GM18526 (cell line): ENCODE results near the gene UBAC2.

Source experiments
- POLR2A ChIP-seq: IDR thresholded peaks from 3 replicates; pipeline ENCODE4 v1.6.1; 2011; ENCODE audit not compliant: insufficient read length; ENCODE audit errors: extremely low read depth

Gene UBAC2

GRCh38 chr13:99301056-99301838 lies 100.6 kb downstream of the UBAC2 start:
- no peak for TF ChIP-seq POLR2A

- TF ChIP-seq POLR2A: no peak
Observed at GRCh38 chr13:99301913-99302636, 101.4 kb downstream of the UBAC2 start.

DNA sequence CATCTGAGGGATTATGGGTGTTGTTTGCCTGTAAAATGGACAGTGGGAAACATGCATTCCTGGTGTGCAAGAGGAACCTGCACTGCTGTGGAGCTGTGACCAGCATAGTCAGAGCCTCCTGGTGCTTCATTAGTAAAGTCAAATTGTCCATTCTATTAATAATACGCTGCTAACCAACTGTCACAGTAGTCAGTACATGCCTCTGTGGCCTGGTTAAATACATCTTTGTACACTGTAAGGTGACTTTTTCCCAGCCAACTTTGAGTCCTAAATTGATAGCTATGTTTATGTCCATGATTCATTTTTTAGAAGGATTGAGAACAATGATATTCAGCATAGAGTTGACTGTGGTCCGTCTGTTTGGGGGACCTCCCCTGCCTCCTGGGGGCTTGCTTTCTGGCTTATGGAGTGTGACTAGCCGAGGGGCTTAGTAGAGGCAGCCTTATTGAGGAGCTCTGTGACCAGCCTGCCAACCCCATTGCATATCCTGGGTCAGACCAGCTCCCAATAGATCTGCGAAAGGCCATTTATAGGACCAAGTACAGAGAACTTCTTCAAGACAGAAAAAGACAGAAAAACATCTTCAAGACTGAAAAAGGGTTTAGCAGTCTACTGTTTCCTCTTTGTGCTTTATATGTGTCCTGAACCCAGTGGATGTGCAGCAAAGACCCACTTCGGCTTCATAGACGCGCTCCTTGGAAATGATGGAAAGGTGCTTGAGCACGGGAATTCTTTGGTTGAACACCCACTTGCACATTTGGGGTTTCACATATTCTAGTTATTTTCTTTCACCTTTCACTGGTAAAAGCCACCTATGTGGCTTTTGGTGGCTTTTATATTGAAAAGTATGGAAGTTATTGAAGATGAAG lies 102.2 kb downstream of the UBAC2 start:
- no peak for TF ChIP-seq POLR2A

DNA sequence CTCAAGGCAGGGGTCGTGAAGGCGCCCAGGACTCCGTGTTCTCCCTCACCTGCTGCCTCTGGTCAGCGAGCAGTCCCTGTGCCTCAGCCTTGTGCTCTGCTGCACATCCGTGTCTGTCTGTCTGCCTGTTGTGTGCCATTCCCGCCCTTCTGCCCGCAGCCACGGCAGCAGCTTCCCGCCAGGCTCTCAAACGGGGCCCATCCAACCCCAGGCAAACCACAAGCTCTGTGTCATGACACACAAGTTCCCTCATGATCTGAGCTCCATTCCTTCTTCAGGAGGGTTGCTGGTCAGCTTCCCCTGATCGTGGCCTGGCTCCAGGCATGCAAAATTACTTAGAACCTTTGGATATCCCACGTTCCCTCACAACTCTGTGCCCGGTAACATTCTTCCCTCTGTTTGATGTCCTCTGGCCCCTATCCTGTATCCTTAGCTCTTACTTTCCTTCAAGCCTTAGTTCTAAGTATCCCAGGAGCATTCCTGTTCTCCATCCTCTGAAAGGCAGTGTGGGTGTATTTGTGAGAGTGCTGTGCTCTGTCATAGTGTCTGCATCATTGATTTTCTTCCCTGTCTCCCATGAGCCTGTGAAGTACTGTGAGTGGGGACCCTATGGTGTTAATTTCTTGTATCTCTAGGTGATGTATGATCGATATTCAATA lies 103.3 kb downstream of the UBAC2 start:
- TF ChIP-seq POLR2A: no peak

DNA sequence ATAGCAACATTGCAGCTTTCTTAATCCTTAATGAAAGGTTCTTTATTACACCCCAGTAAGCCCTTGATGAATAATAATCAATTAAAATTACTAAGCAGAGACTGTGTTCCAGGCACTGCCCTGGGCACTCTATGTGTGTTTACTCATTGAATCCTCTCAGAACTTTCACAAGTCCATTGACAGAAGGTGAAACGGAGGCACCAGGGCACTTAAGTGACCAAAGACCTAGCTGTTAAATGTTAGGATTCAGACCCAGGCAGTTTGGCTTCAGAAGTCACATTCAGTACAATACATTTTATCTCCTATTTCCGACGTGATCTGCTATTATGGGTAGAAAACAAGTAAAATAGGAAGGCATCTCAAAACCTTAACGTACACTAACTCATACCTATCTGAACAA lies 103.9 kb downstream of the UBAC2 start:
- TF ChIP-seq POLR2A: no peak

- no peak for TF ChIP-seq POLR2A
Observed at GRCh38 chr13:99305158-99305557, 104.5 kb downstream of the UBAC2 start.

GRCh38 chr13:99305566-99305965 lies 104.9 kb downstream of the UBAC2 start:
- no peak for TF ChIP-seq POLR2A

DNA sequence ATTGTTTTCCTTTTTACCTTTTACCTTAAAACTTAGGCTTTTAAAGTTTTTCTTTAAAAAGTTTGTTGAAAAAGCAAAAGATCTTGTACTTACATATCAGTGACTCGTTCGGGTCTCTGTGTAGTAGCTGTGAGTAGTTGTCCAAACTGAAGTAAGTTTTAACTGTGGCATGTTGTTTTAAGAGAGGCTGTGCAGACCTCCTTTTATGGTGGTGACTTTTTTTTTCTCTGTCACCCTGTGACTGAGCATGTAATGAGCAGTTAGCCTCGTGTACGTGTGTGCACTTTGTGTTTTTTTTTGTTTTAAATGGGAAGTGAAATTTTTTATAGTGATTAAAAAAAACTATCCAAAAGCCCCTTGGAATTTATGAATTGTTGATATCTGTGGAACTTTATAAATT lies 106.6 kb downstream of the UBAC2 start, which contains the start of gene GPR183:
GPR183 (minus strand) TSS at position 153 of the 400 bp plus-strand sequence. CDS start 11,254 bp downstream, outside the sequence.
- TF ChIP-seq POLR2A: no peak

DNA sequence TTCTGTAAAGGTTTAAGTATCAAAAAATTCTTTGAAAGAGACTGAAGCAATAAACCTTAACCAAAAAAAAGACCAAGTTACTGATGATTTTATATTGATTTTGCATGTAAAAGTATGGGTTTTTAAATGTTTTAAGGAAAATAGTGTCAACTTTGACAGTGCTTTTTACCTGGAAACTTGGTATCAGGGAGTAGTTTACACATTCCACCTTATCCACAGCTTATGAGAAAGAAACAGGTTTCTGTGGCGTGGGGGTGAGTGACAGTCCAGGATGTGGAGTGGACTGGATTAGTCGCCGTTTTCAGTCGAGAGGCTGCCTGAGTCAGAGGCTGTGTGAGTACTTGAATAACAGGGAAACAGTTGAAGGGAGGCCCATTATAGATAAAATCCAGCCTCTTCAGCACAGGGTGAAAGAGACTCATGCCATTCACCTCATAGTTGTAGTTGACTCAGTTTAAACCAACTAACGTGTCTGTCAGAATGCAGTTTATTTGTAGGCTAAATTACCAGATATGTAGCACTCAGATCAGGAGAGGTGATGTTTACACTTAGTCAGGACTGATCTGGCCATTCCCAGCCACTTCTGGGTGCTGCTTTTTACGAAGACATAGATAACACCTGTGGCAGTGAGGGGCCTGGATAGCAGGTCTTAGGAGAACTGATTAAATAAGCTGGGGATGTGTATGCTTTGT lies 107.1 kb downstream of the UBAC2 start:
- no peak for TF ChIP-seq POLR2A

DNA sequence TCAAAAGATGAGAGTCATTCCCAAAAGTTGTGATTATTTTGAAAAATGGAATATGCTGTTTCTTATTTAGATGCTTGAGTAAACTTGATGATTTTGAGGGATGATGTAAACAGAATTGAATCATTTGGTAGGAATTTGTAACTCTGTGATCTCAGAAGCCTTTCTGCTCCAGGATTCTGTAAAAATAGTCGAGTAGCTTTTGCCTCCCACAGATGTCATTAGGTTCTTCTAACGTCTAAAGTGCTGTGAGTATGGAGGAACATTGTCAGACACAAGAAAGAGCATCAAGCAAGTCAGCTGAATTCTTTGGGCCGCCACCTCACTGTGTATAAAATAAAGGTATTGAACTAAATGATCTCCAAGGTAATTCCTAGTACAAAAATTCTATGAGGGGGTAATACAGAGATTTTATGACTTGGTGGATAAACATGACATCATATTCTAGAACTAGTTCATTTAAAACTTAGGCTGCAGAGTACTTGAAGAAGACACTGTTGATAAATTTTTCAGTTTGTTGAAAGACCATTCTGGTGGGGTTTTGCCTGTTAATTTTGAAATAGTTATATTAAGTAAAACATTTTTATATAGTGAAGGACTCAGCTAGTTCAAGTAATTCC lies 107.9 kb downstream of the UBAC2 start:
- no peak for TF ChIP-seq POLR2A

DNA sequence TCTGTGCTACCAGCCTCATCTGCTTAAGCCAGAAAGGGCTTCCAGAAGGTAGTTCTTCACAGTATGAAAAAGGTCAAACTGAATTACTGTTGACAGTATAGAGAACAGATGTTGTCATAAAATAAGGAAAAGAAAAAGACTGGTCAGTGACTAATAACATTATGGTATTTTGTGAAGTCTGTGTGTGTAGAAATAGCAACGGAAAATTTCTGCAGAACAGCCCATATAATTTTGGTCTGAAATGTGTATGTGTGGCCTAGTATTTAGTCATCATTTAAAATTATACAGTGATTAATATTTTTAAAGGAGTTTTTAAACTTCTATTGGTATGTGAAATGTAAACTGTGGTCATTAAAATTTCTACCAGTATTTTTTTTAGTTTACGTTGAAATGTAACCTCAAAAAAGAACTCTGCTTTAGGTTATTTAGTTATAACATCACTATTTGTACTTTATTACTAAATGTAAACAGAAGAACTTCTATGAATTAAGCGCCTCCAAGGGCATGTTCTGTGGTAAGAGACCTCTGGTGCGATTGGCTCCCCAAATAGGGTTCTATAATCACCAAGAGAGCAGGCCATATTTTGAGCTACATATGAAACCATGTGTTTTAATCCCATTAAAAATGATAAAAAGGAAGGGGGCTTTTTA lies 109.9 kb downstream of the UBAC2 start:
- no peak for TF ChIP-seq POLR2A

DNA sequence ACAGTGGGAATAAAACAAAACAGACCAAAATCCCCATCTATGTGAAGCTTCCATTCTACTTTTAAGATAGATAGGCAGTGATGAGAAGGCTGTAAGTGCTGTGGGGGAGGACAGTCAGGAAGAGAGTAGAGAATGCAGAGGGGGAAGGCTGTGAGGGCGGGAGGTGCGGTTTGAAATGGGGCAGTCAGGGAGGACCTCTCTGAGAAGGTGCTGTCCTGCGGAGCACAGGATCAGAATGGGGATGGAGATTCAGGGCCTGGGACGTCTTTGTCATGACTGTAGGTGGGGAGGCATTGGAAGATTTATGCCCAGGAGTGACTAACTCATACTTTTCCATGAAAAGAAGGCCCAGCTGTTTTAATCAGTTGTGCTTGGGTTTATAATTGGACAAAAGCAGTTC lies 110.5 kb downstream of the UBAC2 start:
- no peak for TF ChIP-seq POLR2A

GRCh38 chr13:99311748-99312492 lies 111.3 kb downstream of the UBAC2 start:
- TF ChIP-seq POLR2A: no peak
